Measurements from ENCODE around the gene ACYP2.
"Not testable (repeated sequence)": the region's sequence is repeated elsewhere in the genome, so short reads cannot be mapped to it uniquely, and the experiment has no call there.

Gene ACYP2

GRCh38 chr2:54115284-54116137, at the start of gene ACYP2:
TSS of gene ACYP2 (plus strand) at chr2:54115615.
- DNase-seq = peak; percentile 78 to 82

DNA sequence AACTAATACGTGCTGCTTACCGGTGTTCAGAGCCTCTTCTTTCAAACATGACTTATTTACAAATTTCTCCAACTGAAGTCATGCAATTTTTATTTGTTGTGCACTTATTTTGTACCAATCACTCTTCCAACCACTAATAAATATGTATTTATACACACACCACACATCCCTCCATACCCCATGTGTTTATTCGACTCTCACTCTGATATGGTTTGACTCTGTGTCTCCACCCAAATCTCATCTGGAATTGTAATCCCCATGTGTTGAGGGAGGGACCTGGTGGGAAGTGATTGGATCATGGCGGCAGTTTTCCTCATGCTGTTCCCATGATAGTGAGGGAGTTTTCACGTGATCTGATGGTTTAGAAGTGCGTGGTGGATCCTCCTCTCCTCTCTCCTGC, 49.5 kb upstream of the ACYP2 start:
- no peak for DNase-seq

GRCh38 chr2:54067851-54068375, 47.5 kb upstream of the ACYP2 start:
- no peak for DNase-seq

DNA sequence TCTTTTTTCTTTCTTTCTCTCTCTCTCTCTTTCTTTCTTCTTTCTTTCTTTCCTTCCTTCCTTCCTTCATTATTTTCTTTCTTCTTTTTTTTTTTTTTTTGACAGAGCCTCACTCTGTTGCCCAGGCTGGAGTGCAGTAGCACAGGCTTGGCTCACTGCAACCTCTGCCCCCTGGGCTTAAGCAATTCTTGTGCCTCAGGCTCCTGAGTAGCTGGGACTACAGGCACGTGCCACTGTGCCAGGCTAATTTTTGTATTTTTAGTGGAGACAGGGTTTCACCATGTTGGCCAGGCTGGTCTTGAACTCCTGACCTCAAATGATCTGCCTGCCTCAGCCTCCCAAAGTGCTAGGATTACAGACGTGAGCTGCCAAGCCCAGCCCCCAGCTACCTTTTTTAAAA, 42.9 kb upstream of the ACYP2 start:
- not testable (repeated sequence) for DNase-seq

- DNase-seq = no peak
These were observed 41.6 kb upstream of the ACYP2 start for GRCh38 chr2:54073796-54074195.

GRCh38 chr2:54074606-54075341, 40.6 kb upstream of the ACYP2 start:
- no peak for DNase-seq

- DNase-seq = no peak
These were observed 38.8 kb upstream of the ACYP2 start for GRCh38 chr2:54076586-54076985.

GRCh38 chr2:54077088-54077900, 38.1 kb upstream of the ACYP2 start:
- peak; percentile 31 to 55 for DNase-seq

DNA sequence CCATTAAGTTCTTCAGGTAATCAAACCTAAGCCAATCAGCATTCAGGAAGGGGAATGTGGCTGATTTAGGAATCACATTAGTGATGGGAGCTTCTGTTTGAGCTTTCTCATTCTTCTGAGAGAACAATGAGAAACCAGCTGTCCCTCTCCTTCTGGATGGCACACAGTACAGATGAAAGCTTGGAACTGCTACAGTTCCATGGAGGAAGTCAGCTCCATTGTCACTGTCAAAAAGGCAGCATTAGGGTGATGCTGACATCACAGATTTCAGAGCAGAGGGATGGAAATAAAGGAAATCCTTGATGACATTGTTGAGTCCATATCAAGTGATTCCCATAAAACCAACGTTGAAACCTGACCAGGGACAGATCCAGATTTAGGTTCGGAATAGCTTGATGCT, 36.1 kb upstream of the ACYP2 start:
- no peak for DNase-seq

GRCh38 chr2:54081574-54081973, 33.8 kb upstream of the ACYP2 start:
- DNase-seq = no peak

GRCh38 chr2:54083021-54083420, 32.4 kb upstream of the ACYP2 start:
- no peak for DNase-seq

DNA sequence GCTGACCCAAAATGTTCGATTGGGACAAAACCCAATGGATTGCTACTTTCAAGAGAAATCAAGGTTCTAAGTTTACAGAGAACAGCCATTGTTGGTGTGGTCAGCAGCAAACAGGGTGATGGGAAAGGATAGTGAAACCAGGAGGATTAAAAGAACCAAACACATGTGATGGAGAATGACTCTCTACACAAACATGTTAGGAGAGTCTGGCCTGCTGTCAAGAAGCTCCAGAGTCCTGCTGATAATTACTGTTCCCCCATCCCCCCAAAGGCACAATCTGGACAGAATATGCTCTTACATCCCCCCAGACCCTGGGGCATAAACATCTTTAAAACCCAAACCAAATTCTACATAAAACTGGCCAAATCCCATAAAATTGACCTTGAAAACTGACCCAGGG, 32.0 kb upstream of the ACYP2 start:
- no peak for DNase-seq

GRCh38 chr2:54084600-54084999, 30.8 kb upstream of the ACYP2 start:
- DNase-seq = no peak

GRCh38 chr2:54085069-54085468, 30.3 kb upstream of the ACYP2 start:
- no peak for DNase-seq

DNA sequence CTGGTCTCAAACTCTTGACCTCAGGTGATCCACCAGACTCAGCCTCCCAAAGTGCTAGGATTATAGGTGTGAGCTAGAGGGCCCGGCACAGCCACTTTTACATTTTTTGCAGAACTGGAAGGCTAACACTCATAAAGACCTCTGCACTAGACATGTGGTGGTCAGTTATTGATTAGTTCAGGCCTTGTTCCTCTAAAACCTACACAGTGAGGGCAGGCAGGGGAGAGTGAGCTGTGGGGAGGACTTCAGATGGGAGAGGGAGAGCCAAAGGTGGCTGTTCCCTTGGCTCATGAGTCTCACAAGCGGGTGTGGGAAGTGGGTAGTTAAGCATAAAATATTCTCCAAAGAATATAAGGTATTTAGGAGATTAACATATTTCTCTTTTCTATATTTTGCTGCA, 29.3 kb upstream of the ACYP2 start:
- no peak for DNase-seq

GRCh38 chr2:54088191-54088634, 27.2 kb upstream of the ACYP2 start:
- no peak for DNase-seq

GRCh38 chr2:54088719-54089118, 26.7 kb upstream of the ACYP2 start:
- no peak for DNase-seq

GRCh38 chr2:54090521-54091117, 24.8 kb upstream of the ACYP2 start:
- no peak for DNase-seq

DNA sequence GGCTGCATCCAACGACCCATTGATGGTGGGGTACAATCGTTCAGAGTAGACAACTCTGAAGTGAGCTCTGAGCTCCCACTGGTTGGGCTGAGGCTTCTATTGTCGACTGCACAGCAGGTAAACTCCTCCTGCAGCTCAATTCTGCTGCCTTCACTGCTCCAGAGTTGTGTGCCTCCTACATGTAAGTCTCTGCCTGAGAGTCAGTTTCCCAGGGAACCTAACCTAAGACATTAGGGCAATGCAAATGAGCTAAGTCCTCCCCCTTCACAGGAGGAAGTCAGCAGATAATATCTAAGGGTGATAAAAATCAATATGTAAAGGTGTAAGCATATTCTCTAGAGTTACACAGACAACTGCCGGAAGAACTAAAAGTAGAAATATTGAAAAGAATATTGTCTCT, 22.5 kb upstream of the ACYP2 start:
- DNase-seq = no peak

- DNase-seq = not testable (repeated sequence)
These were observed 20.0 kb upstream of the ACYP2 start for GRCh38 chr2:54095406-54095805.

- DNase-seq = not testable (repeated sequence)
These were observed 19.3 kb upstream of the ACYP2 start for GRCh38 chr2:54096141-54096540.

- no peak for DNase-seq
These were observed 18.3 kb upstream of the ACYP2 start for GRCh38 chr2:54097124-54097523.

GRCh38 chr2:54099370-54099769, 16.0 kb upstream of the ACYP2 start:
- DNase-seq = no peak
